Breast epithelium (tissue), 3 donors: ENCODE results near the gene ELOVL6.

ENCODE experiments used
- POLR2A ChIP-seq: fragments of 450-650 bp; IDR thresholded peaks from one replicate; pipeline ENCODE4 v1.6.1; 2016; ENCODE audit warnings: antibody characterized with exemption, mild to moderate bottlenecking, moderate library complexity
- POLR2AphosphoS5 ChIP-seq, 3 donors: sonication (generic); formaldehyde crosslinking; IDR thresholded peaks; one replicate each; pipeline ENCODE4 v1.6.1; 2017; ENCODE audit warnings: antibody characterized with exemption in 3 of 3
- TF ChIP-seq, protein P1 (sequence below), 3 donors: fragments of 450-650 bp; IDR thresholded peaks; one replicate each; pipeline ENCODE4 v1.5.1; 2016 to 2017; ENCODE audit warnings: antibody characterized with exemption in 3 of 3, mild to moderate bottlenecking in 3 of 3, moderate library complexity in 3 of 3

DNA sequence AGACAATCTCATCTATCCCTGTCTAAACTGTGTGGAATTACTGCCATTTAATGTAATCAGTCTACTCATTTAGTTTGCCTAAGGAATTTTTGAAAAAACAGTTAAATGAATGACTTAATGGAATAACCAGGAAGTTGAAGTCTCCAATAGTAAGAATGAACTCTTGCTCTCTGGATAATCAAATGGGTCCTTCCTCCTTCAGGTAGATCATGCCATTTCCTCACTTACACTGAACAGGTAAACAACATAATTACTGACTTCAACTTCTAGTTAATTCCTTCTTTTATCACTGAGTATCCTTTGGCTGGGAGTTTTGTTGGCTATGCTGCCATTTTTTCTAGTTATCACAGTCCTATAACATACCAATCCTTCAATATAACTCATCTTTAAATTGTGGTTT, 56.0 kb downstream of the ELOVL6 start:
- TF ChIP-seq, protein P1, sequence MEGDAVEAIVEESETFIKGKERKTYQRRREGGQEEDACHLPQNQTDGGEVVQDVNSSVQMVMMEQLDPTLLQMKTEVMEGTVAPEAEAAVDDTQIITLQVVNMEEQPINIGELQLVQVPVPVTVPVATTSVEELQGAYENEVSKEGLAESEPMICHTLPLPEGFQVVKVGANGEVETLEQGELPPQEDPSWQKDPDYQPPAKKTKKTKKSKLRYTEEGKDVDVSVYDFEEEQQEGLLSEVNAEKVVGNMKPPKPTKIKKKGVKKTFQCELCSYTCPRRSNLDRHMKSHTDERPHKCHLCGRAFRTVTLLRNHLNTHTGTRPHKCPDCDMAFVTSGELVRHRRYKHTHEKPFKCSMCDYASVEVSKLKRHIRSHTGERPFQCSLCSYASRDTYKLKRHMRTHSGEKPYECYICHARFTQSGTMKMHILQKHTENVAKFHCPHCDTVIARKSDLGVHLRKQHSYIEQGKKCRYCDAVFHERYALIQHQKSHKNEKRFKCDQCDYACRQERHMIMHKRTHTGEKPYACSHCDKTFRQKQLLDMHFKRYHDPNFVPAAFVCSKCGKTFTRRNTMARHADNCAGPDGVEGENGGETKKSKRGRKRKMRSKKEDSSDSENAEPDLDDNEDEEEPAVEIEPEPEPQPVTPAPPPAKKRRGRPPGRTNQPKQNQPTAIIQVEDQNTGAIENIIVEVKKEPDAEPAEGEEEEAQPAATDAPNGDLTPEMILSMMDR (IDR thresholded peaks at IDR 0.05) = no peak
- TF ChIP-seq POLR2AphosphoS5 (IDR thresholded peaks at IDR 0.05) (no peak), POLR2A (no peak)
